ENCODE data around the gene LYST.
"Not testable (repeated sequence)": the region's sequence is repeated elsewhere in the genome, so short reads cannot be mapped to it uniquely, and the experiment has no call there.

Gene LYST

GRCh38 chr1:235757587-235758096 is 109.1 kb downstream of the LYST start:
- DNase-seq: no peak

GRCh38 chr1:235754186-235754585 is 112.5 kb downstream of the LYST start:
- not testable (repeated sequence) for DNase-seq

GRCh38 chr1:235749755-235750300 is 116.9 kb downstream of the LYST start:
- DNase-seq: no peak

- no peak for DNase-seq
Measured at GRCh38 chr1:235748747-235749146, 118.0 kb downstream of the LYST start.

GRCh38 chr1:235746245-235746644 is 120.5 kb downstream of the LYST start:
- DNase-seq: no peak

- DNase-seq: no peak
Measured at GRCh38 chr1:235745503-235746136, 121.1 kb downstream of the LYST start.

- DNase-seq: no peak
Measured at GRCh38 chr1:235742914-235743599, 123.6 kb downstream of the LYST start.

- no peak for DNase-seq
Measured at GRCh38 chr1:235741294-235741693, 125.4 kb downstream of the LYST start.

- DNase-seq: no peak
Measured at GRCh38 chr1:235739631-235740030, 127.1 kb downstream of the LYST start.

GRCh38 chr1:235739124-235739523 is 127.6 kb downstream of the LYST start:
- DNase-seq: no peak

- no peak for DNase-seq
Measured at GRCh38 chr1:235737751-235738150, 129.0 kb downstream of the LYST start.

GRCh38 chr1:235736263-235736662 is 130.4 kb downstream of the LYST start:
- no peak for DNase-seq

GRCh38 chr1:235735621-235736020 is 131.1 kb downstream of the LYST start:
- no peak for DNase-seq

GRCh38 chr1:235734335-235734734 is 132.4 kb downstream of the LYST start:
- no peak for DNase-seq

GRCh38 chr1:235730007-235730406 is 136.7 kb downstream of the LYST start:
- no peak for DNase-seq

GRCh38 chr1:235726557-235726956 is 140.1 kb downstream of the LYST start:
- no peak for DNase-seq

GRCh38 chr1:235725434-235725833 is 141.3 kb downstream of the LYST start:
- no peak for DNase-seq

GRCh38 chr1:235724730-235725129 is 142.0 kb downstream of the LYST start:
- no peak for DNase-seq

- no peak for DNase-seq
Measured at GRCh38 chr1:235722858-235723257, 143.8 kb downstream of the LYST start.

- no peak for DNase-seq
Measured at GRCh38 chr1:235721982-235722381, 144.7 kb downstream of the LYST start.

GRCh38 chr1:235720544-235720943 is 146.2 kb downstream of the LYST start:
- DNase-seq: no peak

GRCh38 chr1:235714205-235714897 is 152.4 kb downstream of the LYST start:
- no peak for DNase-seq

- DNase-seq: no peak
Measured at GRCh38 chr1:235712812-235713211, 153.9 kb downstream of the LYST start.

GRCh38 chr1:235710687-235711086 is 156.0 kb downstream of the LYST start:
- no peak for DNase-seq

Data from NCI-H187 (cell line).